ENCODE data around the gene HSFX1. TPM values are rescaled to one million over a fixed set of nuclear protein-coding genes. Genes with fewer than 3 reads are reported as not detected.

Gene HSFX1
- total RNA-seq, 6 donors from 2014 or later = 0.91 to 4.2 (median 1.4) TPM; not detected in 2

DNA sequence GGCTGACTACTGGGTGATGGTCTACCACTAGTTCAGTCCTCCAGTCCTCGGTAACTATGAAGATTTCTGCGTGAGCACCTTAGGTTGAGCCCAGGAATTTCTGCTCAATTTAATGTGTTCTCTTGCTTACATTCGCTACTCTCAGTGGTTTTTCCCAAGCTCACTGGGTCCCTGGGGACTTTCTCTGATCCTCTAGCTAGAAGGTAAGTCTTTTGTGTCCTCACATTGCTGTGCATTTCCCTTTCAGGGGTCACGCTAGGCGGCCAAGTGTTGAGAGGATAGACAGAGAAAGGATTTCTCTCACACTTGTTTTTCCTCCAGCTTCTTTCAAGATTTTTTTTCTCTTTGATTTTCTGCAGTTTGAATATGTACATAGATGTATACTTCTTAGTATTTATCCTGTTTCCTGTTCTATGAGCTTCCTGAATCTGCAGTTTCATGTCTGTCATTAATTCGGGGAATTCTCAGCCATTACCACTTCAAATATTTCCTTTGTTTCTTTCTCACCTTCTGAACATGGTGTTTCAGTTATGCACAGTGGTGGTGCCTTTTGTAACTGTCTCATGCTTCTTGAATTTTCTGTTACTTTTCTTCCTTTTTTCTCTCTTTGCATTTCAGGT lies 25.3 kb downstream of the HSFX1 start:
- Histone ChIP-seq H3K27me3 (no peaks in the 10 kb centered on the region), H3K4me1 (no peaks in the 10 kb centered on the region), H3K4me3 (no peak overlapping the region), H3K36me3 (no peaks in the 10 kb centered on the region), H3K9me3 (no peaks in the 10 kb centered on the region), H3K27ac (no peak overlapping the region)
- TF ChIP-seq EP300 (IDR thresholded peaks at IDR 0.05) (no peak), POLR2AphosphoS5 (IDR thresholded peaks at IDR 0.05) (no peak), POLR2A (IDR thresholded peaks at IDR 0.05) (no peak)
- TF ChIP-seq, protein P1, sequence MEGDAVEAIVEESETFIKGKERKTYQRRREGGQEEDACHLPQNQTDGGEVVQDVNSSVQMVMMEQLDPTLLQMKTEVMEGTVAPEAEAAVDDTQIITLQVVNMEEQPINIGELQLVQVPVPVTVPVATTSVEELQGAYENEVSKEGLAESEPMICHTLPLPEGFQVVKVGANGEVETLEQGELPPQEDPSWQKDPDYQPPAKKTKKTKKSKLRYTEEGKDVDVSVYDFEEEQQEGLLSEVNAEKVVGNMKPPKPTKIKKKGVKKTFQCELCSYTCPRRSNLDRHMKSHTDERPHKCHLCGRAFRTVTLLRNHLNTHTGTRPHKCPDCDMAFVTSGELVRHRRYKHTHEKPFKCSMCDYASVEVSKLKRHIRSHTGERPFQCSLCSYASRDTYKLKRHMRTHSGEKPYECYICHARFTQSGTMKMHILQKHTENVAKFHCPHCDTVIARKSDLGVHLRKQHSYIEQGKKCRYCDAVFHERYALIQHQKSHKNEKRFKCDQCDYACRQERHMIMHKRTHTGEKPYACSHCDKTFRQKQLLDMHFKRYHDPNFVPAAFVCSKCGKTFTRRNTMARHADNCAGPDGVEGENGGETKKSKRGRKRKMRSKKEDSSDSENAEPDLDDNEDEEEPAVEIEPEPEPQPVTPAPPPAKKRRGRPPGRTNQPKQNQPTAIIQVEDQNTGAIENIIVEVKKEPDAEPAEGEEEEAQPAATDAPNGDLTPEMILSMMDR (IDR thresholded peaks at IDR 0.05) = no peak
- WGBS, 2 donors = 80 to 81% methylated on average over 4 to 6 of the region's 6 CpGs
- ATAC-seq (ENCODE audit: low FRiP score in 2 of 2) = no peak
- DNase-seq = no peak

DNA sequence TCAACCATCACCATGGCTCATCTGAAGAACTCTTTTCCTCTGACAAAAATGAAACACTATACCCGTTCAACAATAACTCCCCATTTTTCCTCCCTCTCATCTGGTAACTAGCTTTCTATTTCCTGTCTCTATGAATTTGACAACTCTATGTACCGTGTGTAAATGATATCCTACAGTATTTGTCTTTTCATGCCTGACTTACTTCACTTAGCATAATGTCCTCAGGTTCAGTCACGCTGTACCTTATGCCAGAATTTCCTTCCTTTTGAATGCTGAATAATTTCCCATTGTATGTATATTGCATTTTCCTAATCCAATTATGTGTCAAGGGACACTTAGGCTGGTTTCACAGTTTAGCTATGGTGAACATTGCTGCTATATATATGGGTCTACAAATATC lies 26.1 kb downstream of the HSFX1 start:
- WGBS, 2 donors = 60 to 64% methylated on average over 3 of the region's 3 CpGs
- H3K36me3 ChIP-seq = no peaks in the 10 kb centered on the region
- H3K27me3 ChIP-seq = no peaks in the 10 kb centered on the region
- no peak overlapping the region for H3K27ac ChIP-seq
- no peaks in the 10 kb centered on the region for H3K9me3 ChIP-seq
- no peak for TF ChIP-seq POLR2AphosphoS5 (IDR thresholded peaks at IDR 0.05)
- no peak for TF ChIP-seq EP300 (IDR thresholded peaks at IDR 0.05)
- TF ChIP-seq, protein P1 (IDR thresholded peaks at IDR 0.05) = no peak
- TF ChIP-seq POLR2A (IDR thresholded peaks at IDR 0.05) = no peak
- H3K4me1 ChIP-seq = no peaks in the 10 kb centered on the region
- H3K4me3 ChIP-seq = no peak overlapping the region
- ATAC-seq (ENCODE audit: low FRiP score in 2 of 2) (no peak), DNase-seq (no peak)

DNA sequence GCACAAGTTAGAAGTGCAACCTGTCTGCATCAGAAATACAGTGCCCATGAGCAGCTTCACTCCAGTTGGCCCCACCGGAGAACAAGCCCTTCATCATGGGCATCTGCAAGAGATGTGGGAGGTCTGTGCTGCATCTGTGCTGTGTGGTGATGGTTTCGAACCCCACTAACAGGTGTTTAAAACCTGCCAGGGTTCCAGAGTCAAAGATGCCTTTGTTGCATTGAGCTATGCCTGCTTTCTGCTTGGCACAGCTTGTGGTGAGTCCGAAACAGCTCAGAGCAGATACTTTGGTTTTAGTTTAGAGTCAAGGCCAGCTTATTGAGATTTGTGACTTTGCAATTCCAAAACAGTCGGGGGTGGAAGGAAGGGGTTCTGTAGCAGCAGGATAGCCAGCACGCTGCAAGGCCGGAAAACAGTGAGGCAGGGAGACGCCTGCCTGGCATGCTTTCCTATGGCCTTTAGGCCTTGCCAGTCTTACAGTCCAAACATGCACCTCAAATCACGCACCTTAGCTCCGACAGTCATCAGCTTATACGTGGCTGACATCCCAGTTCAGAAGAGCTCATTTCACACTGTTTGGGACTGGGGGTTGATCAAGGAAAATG lies 29.7 kb downstream of the HSFX1 start:
- no peaks in the 10 kb centered on the region for H3K4me1 ChIP-seq
- WGBS, 2 donors = 80 to 87% methylated on average over 1 to 10 of the region's 10 CpGs
- H3K36me3 ChIP-seq = no peaks in the 10 kb centered on the region
- no peak overlapping the region for H3K27ac ChIP-seq
- TF ChIP-seq EP300 (IDR thresholded peaks at IDR 0.05) = no peak
- TF ChIP-seq, protein P1 (IDR thresholded peaks at IDR 0.05) = no peak
- no peak for TF ChIP-seq POLR2A (IDR thresholded peaks at IDR 0.05)
- no peaks in the 10 kb centered on the region for H3K27me3 ChIP-seq
- no peak for DNase-seq
- H3K4me3 ChIP-seq = no peak overlapping the region
- no peak for ATAC-seq (ENCODE audit: low FRiP score in 2 of 2)
- H3K9me3 ChIP-seq = no peaks in the 10 kb centered on the region

DNA sequence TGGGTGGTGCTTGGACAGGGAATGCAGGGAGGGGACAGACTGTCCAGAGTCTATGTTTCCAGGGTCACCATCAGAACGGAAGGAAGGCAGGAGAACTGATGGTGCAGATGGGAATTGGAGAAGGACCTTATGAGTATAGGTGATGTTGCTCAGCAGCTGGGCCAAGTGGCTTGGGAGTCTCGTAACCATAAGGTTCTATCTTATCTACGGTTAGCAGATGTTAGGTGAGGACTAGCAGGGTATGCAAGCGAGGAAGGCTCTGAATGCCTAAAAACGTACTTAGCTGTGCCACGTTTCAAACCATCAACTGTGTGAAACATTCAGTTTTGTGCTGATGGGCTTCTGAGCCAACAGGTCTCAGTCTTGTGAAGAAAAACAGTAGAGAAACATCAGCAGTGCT lies 30.2 kb downstream of the HSFX1 start:
- H3K27ac ChIP-seq = no peak overlapping the region
- no peaks in the 10 kb centered on the region for H3K36me3 ChIP-seq
- ATAC-seq (ENCODE audit: low FRiP score in 2 of 2) (no peak), DNase-seq (no peak)
- no peaks in the 10 kb centered on the region for H3K27me3 ChIP-seq
- H3K9me3 ChIP-seq = no peaks in the 10 kb centered on the region
- WGBS, 2 donors = 77 to 86% methylated on average over 6 of the region's 6 CpGs
- H3K4me3 ChIP-seq = no peak overlapping the region
- TF ChIP-seq EP300 (IDR thresholded peaks at IDR 0.05) (no peak), POLR2A (IDR thresholded peaks at IDR 0.05) (no peak), POLR2AphosphoS5 (IDR thresholded peaks at IDR 0.05) (no peak)
- TF ChIP-seq, protein P1 (IDR thresholded peaks at IDR 0.05) = no peak
- no peaks in the 10 kb centered on the region for H3K4me1 ChIP-seq
